Measurements from ENCODE around the gene FBN3. TPM values are rescaled to one million over a fixed set of nuclear protein-coding genes. Genes with fewer than 3 reads are reported as not detected.
A peak's percentile ranks its signal among the peaks of the same experiment; 100 is the strongest.

The FBN3 gene
- total RNA-seq (10 to 100 TPM in 1 of 2 donors, 1 to 10 TPM in 1; 2.3 to 17.8 TPM), polyA plus RNA-seq (ENCODE audit: insufficient read depth, low read depth, low replicate concordance) (0.62 TPM)
- long read RNA-seq, donor 1, result 0 reads
- long read RNA-seq, donor 2, result 0 reads

GRCh38 chr19:8149261-8150094, at the start of gene FBN3:
TSS of gene FBN3 (minus strand) at chr19:8149592. CDS start at chr19:8147480, 2,112 bp downstream.
- H3K4me3 ChIP-seq, result peak within 1 kb of the TSS; percentile 12 to 26
- no peak within 1 kb of the TSS for H3K27ac ChIP-seq
- H3K4me1 ChIP-seq, result peaks cover 17% of the 10 kb centered on the region
- no peaks in the 10 kb centered on the region for H3K27me3 ChIP-seq
- no peaks in the 10 kb centered on the region for H3K9me3 ChIP-seq
- TF ChIP-seq CTCF (IDR thresholded peaks at IDR 0.05), result no peak
- TF ChIP-seq POLR2A (IDR thresholded peaks at IDR 0.05), result no peak
- 11 to 35% methylated on average over 7 to 36 of the region's 72 CpGs for WGBS, 2 donors
- intact Hi-C loops (cut with DNase I; ENCODE audit: low total_unique reads), result no loop called here
- no peak for DNase-seq
- H3K36me3 ChIP-seq (ENCODE audit: low read depth, missing control alignments), result no peaks in the 10 kb centered on the region

- no peaks in the 10 kb centered on the region for H3K9me3 ChIP-seq
- no peaks in the 10 kb centered on the region for H3K4me1 ChIP-seq
- no peak overlapping the region for H3K4me3 ChIP-seq
- DNase-seq, result no peak
- no peak overlapping the region for H3K27ac ChIP-seq
- intact Hi-C loops (cut with DNase I; ENCODE audit: low total_unique reads), result no loop called here
- WGBS, 2 donors, result 60 to 65% methylated on average over 10 of the region's 10 CpGs
- no peaks in the 10 kb centered on the region for H3K36me3 ChIP-seq (ENCODE audit: low read depth, missing control alignments)
- TF ChIP-seq POLR2A (IDR thresholded peaks at IDR 0.05), result no peak
- no peak for TF ChIP-seq CTCF (IDR thresholded peaks at IDR 0.05)
- H3K27me3 ChIP-seq, result no peaks in the 10 kb centered on the region
Measured at GRCh38 chr19:8196271-8196927, 47.0 kb upstream of the FBN3 start.

- Histone ChIP-seq H3K27me3 (no peaks in the 10 kb centered on the region), H3K4me3 (no peak overlapping the region), H3K4me1 (no peaks in the 10 kb centered on the region), H3K9me3 (no peaks in the 10 kb centered on the region), H3K36me3 (ENCODE audit: low read depth, missing control alignments) (no peaks in the 10 kb centered on the region), H3K27ac (no peak overlapping the region)
- DNase-seq, result no peak
- intact Hi-C loops (cut with DNase I; ENCODE audit: low total_unique reads), result no loop called here
- WGBS, 2 donors, result 60 to 65% methylated on average over 8 to 11 of the region's 11 CpGs
- TF ChIP-seq POLR2A (IDR thresholded peaks at IDR 0.05), result no peak
- TF ChIP-seq CTCF (IDR thresholded peaks at IDR 0.05), result no peak
Measured at GRCh38 chr19:8194528-8195267, 45.3 kb upstream of the FBN3 start.

- intact Hi-C loops (cut with DNase I; ENCODE audit: low total_unique reads), result no loop called here
- 77% methylated on average over 7 of the region's 7 CpGs for WGBS, 2 donors
- no peaks in the 10 kb centered on the region for H3K36me3 ChIP-seq (ENCODE audit: low read depth, missing control alignments)
- H3K27ac ChIP-seq, result no peak overlapping the region
- no peak for DNase-seq
- no peak overlapping the region for H3K4me3 ChIP-seq
- no peaks in the 10 kb centered on the region for H3K4me1 ChIP-seq
- no peaks in the 10 kb centered on the region for H3K9me3 ChIP-seq
- TF ChIP-seq CTCF (IDR thresholded peaks at IDR 0.05), result no peak
- TF ChIP-seq POLR2A (IDR thresholded peaks at IDR 0.05), result no peak
- no peaks in the 10 kb centered on the region for H3K27me3 ChIP-seq
Measured at GRCh38 chr19:8192221-8192820, 42.9 kb upstream of the FBN3 start.

All from testis (tissue), 5 donors.